Dedifferentiated amniotic fluid mesenchymal stem cell (primary cell): Measurements from ENCODE around the gene CDK5RAP2.
"Not testable (repeated sequence)": the region's sequence is repeated elsewhere in the genome, so short reads cannot be mapped to it uniquely, and the experiment has no call there.

Experiments
- DNase-seq: peaks from one replicate; pipeline ENCODE4 v3.0.0-alpha.2; 2016; ENCODE audit errors: extremely low spot score

Gene CDK5RAP2

DNA sequence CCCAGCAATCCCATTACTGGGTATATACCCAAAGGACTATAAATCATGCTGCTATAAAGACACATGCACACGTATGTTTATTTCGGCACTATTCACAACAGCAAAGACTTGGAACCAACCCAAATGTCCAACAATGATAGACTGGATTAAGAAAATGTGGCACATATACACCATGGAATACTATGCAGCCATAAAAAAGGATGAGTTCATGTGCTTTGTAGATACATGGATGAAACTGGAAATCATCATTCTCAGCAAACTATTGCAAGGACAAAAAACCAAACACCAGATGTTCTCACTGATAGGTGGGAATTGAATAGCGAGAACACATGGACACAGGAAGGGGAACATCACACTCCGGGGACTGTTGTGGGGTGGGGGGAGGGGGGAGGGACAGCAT, 64.0 kb downstream of the CDK5RAP2 start:
- not testable (repeated sequence) for DNase-seq

DNA sequence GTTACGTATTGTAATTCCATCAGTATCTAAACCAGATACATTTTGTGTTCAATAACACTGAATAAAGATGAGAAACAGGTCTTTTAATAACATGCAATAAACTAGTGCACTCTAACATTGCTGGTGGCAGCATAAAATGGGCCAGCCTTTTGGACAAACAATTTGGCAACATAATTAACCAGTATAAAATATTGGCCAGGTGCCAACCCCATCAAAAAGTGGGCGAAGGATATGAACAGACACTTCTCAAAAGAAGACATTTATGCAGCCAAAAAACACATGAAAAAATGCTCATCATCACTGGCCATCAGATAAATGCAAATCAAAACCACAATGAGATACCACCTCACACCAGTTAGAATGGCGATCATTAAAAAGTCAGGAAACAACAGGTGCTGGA, 64.5 kb downstream of the CDK5RAP2 start:
- DNase-seq: not testable (repeated sequence)

DNA sequence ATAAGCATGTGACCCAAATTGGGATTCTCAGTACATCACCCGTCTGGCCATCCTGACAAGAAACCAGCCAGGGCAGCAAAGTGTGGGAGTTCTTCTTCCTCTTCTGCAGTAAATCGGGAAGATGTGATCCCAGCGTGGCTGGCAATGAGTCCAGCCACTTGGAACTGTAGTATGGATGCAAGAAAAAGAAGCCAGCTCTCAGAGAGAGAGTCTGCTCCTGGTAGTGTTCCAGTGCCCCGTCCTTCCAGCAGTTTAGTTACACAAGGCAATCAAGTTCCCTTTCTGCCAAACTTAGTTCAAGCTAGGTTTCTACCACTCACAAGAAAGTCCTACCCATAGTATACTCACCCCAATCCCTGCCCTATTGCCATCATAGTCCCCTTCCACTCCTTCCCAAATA, 65.6 kb downstream of the CDK5RAP2 start:
- no peak for DNase-seq

DNA sequence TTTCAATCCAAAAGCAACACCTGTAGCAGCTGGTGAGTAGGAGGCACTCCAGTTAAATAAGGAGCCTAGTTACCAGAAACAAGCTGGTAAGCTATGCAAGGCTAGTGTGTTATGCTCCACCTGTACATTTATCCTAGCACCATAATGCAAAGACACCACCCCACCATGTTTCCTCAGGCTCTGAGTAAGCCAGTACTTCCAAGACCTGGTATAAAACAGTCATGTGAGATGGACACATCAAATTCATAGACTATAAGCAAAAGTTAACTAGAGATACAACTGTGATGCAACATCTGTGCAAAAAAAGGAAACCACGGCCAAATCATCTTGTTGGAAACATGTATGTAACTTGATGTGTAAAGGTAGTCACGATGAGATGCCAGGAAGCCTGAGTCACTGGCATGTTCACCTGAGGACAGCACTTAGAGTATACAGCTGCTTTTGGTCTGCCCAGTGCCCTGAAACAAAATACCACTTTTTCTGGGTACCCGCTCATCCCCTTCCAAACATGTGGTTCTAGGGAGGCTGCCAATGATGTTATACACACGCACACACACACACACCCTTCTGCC, 66.1 kb downstream of the CDK5RAP2 start:
- DNase-seq: no peak

DNA sequence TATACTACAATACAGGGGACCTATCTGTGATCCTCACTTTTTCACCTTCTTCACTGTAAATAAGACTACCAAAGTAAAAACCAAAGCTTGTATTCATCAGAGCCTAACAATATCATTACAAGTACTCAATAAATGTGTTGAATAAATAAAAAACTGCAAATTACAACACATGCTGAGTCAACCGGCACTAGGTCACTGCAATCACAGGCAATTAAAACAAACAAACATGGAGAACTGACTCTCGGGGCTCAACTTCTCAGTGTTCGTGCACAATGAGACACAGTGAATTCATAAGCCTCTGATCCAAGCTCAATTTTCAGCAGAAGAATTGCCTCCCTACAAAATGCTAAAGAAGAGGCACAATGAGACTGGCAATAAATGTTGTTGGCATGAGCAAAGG, 69.2 kb downstream of the CDK5RAP2 start:
- no peak for DNase-seq

DNA sequence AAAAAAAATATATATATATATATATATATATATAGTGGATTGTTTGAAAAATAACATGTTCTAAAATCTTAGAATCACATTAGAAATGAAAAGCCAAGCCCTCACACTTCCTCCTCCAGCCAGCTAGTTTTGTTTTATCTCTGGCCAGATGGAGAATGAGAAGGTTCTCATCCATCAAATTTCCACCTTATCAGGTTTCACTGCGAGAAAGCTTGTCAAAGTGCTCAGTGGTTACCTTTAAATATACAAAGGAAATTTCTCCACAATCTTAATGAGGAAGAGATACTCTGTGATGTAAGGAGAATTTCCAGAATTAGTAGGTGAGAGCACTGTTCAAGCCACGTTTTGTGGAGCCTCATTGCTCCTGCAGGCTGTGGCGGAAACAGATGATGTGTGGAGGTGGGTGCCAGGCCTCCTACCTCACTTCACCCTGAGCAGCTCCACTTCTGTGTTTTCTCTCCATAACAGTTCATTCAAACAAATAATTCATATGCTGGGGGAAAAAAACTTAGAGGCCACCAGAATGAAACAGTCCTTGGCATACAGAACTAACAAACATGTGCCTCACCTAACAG, 71.9 kb downstream of the CDK5RAP2 start:
- DNase-seq: no peak

DNA sequence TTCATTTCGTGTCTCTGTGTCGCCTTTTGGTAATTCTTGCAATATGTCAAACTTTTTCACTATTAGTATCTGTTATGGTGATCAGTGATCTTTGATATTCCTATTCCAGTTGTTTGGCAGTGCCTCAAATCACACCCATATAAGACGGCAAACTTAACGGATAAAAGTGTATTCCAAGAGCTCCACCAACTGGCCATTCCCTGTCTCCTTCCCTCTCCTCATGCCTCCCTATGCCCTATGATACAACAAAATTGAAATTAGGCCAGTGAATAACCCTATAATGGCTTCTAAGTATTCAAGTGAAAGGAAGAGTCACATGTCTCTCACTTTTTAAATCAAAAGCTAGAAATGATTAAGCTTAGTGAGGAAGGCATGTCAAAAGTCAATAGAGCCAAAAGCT, 74.8 kb downstream of the CDK5RAP2 start:
- no peak for DNase-seq

DNA sequence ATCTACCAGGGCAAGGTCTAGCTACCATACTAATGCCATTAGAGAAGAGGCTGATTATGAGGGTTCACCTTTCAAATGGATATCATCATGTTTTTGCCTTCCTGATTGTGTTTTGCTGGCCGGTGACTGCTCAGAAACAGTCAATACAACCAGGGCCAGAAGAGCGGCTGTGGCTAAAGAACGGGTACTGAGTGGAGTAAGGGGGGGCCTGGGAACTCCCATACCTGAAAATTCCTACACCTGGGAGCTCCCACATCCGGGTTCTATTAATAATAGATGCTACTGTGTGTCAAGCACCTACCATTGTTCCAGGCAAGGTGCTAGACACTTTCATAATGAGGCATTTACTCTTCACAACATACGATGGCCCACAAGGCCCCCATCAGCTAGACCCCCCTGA, 79.2 kb downstream of the CDK5RAP2 start:
- no peak for DNase-seq

DNA sequence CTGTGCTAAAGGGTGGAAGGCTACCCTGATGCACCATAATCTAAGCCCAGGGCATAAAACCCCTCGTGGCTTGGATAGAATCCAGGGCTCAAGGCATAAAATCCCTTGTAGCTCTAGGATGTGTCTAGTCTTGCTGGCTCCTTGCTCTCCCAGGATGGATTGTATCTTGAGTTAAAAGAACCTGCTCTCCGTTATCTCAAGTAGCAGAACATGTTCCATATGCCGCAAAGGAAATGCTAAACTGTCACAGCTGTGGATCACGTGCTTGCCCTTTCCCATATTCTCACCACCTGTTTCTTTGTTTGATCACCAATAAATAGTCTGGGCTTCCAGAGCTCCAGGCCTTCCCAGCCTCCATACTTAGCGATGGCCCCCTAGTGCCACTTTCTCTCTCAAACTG, 82.1 kb downstream of the CDK5RAP2 start:
- not testable (repeated sequence) for DNase-seq

DNA sequence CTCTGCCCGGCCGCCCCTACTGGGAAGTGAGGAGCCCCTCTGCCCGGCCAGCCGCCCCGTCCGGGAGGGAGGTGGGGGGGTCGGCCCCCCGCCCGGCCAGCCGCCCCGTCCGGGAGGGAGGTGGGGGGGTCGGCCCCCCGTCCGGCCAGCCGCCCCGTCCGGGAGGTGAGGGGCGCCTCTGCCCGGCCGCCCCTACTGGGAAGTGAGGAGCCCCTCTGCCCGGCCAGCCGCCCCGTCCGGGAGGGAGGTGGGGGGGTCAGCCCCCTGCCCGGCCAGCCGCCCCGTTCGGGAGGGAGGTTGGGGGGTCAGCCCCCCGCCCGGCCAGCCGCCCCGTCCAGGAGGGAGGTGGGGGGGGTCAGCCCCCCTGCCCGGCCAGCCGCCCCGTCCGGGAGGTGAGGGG, 83.5 kb downstream of the CDK5RAP2 start:
- DNase-seq: not testable (repeated sequence)

DNA sequence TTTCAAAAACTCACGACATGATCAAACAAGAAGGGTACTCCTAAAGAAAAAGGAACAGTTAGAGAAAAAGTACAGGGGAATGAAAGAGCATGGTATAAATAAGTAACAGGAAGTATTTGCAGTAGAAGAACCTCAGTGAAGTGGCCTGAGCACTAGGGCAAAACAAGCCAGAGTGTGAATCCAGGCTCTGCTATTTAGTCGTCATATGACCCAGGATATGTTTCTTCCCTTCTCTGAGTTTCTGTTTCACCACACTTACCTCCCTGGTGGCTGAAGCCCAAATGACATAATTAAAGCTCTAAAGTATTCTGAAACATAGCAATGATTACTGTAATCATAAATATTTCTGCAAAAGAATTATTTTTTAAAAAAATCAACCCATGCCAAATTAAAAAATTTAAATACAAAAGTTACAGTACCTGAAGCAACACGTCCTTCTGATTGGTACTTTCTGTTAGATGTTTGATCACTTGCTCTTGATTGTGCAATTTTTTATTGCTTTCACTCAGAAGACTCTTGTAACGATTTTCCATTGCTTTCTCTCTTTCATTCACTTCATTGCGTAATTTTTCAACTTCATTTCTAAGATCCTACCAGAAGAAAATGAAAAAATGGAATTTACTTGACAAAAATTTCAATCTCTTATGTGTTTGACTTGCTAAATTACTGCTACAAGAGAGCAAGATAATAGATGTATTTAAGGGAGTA, 88.9 kb downstream of the CDK5RAP2 start:
- no peak for DNase-seq

DNA sequence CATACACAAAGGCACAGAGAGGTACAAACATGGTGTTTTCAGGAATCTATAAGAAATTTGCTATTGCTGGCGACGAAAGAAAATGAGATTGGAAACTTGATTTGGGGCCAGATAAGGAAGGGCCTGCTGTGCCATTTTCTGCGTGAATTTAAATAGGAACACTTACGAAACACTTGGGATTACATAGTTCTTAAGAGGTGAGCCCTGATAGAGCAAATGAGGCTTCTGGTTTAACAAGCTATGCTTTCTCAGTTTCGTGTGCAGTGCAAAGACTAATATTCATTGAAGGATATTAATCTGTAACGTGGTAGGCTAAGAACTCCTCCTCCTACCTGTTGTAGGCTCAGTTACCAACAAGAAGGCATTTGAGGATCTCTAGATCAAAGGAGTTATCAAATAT, 93.1 kb downstream of the CDK5RAP2 start:
- no peak for DNase-seq

DNA sequence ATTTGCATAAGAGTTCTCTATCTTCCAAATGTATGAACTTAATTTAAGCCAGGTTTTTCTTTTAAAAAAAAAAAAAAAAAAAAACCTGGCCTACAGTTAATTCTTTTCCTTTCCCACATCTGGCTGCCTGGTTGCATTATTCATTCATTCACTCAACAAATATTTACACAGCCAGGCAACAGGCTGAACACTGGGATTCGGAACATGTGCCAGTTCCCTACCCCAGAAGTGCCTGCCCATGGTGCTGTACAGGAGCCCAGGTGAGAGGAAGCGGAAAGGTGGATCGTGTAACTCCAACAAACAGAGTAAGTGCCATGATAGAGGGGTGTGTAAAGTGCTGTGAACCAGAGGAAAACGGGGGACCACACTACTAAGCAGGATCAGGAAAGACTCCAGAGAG, 93.6 kb downstream of the CDK5RAP2 start:
- no peak for DNase-seq

DNA sequence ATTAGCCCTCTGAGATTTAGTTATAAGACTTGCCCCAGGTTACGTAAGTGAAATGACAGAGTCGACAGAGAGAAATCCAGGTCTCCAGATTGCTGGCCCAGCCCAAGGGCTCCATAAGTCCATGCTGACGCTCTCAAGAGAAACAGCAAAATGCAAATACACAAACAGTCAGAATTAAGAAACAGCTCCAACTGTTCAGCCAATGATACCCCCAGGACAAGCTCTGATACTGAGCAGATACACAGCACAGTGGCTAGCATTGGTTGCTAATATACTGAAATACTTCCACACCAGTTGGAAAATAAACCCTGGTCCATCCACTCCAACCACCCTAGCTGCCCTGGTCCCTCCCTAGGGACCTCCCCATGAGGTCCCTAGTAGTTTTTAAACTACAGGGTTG, 94.2 kb downstream of the CDK5RAP2 start:
- DNase-seq: no peak

DNA sequence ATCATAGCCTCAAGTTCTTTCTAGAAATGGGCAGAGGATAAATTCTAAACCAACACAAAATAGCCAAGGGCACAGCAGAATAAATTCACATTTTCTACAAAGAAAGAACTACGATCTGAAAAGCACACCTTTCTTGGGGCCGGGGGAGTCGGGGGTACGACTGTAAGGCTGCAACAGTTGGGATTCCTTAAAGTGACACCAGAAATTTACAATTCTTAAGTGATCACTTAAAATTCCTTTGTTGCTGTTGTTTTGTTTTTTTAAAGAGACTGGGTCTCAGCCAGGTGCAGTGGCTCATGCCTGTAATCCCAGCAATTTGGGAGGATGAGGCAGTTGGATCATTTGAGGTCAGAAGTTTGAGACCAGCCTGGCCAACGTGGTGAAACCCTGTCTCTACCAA, 95.8 kb downstream of the CDK5RAP2 start:
- no peak for DNase-seq

DNA sequence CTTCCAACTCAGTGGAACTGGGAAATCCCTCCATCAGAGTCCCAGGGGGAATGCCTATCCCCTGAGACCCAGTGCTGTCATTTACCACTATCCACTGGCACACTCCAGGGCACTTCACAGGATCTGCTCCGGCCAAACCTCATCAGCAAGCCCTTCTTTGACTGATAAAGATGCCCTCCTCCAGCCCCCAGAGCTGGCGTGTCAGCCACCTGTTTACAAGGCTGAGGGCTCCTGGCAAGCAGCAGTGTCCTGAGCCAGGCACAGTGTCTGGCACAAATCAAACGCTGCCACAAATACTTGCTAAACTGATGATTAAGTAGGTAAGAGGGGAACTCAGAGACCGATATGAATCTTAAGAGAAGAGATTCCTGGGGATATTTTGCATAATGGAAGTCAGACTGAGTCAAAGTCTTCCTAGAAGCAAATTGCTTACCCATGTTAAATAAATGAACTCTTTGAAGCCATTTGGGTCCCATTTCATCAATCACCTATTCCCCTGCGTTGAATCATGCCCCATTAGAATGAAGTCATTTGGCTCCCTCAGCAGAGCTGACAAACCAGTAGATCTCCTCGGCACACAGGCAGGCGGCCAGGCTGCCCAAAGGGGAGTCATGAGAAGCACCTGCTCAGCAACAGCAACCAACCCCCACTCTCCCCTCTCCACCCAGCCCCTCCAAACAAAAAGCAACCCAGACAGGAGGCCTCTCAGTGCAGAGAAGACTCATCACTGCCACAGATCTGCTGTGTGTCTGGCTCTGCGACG, 97.4 kb downstream of the CDK5RAP2 start:
- DNase-seq: no peak

DNA sequence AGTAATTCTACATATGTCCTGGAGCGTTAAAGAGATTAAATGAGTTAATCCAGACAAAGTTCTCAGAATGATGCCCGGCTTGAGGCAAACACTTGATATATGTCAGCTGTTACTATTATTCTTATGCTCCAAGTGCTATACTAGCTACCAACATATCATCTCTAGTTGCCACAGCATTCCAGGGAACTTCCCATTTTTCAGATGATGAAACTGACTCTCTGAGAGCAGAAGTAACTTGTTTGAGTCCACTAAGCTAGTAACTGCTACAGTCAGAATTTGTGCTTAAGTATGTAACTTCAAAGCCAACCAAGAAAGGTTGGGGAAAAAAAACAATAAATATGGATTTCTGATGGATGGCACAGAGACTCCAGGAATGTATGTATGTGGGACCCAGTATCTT, 98.1 kb downstream of the CDK5RAP2 start:
- no peak for DNase-seq

DNA sequence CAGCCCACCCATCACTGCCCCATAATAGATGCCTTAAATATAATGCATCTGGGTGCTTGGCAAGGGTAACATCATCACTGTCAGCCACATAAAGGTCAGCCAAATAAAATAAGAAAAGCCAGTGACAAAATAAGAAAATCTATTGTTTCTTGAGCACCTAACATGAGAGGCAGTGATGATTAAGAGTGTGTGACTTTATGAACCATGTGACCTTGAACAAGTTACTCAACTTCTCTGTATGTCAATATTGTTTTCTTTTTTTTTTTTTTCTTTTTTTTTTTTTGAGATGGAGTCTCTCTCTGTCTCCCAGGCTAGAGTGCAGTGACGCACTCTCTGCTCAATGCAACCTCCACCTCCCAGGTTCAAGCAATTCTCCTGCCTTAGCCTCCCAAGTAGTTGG, 98.7 kb downstream of the CDK5RAP2 start:
- no peak for DNase-seq

DNA sequence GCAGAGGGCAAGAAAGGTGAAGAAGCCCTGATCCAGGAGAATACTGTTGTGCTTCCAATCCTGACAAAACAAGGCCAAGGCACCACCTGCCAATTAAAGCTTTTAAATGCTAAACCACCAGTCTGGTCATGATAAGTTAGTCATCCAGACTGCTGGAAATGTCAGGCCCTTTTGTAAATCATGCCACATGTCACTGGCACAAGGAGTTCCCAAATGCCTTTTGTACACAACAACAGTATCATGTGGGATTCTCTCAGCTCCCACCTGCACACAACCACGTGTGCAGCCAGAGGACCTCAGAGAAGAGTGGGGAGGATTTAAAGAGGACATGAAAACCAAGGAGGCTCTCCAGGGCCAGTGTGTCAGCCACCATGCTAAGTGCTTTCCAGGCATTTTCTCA, 99.3 kb downstream of the CDK5RAP2 start:
- DNase-seq: no peak

DNA sequence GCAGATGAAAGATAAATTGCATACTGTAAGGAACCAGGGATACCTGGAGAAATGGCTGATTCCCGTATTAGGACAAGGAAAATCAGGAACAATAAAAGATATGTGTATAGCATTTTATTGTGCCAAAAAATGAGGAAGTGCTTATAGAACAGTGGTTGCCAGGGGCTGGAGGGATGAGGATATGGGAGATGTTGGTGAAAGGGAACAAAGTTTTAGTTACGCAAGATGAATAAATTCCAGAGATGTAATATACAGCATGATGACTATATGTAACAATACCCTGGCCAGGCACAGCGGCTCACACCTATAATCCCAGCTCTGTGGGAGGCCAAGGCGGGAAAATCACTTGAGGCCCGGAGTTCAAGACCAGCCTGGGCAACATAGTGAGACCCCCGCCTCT, 101.8 kb downstream of the CDK5RAP2 start:
- DNase-seq: no peak

DNA sequence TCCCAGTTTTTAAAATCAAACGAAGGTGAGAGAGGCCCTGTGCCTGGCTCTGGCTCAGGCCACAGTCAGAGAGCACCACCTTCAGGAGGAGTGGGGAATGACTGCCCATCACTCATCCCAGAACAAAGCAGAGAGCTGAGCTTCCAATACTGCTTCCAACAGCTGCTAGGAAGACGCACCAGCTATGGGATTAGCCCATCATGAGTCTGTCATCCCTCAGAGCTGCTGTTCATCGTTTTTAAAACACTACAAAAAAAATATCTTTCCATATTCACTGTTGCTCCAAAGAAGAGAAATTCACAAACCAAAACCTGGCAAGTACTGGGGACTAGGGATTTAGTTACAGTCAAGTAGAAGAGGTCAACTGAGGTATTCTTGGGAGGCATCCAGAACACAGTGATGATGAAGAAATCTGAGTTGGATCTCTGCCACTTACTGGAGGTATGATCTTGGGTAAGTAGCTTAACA, 102.4 kb downstream of the CDK5RAP2 start:
- DNase-seq: peak; percentile 77

DNA sequence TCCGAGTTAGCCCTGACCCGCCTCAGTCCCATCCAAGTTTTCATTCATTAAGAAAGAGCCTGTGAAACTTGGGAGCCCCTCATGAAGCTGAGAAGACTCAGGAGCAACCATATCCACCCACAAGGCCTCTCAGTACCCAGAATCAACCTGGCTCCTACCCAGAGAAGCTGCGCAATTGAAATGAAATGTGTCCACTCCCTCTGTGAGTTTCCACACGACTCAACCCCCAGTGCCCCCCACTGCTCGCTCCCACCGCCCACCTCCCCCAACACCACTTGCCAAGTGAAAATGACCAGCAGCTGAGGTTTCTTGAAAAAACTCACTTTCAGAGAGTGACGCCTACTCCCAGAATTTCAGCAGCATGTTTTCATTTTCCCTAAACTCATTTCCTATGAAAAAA, 104.6 kb downstream of the CDK5RAP2 start:
- DNase-seq: peak; percentile 79
